ENCODE results near the gene GPALPP1. TPM values are rescaled to one million over a fixed set of nuclear protein-coding genes. Genes with fewer than 3 reads are reported as not detected.
"Not testable (repeated sequence)": the region's sequence is repeated elsewhere in the genome, so short reads cannot be mapped to it uniquely, and the experiment has no call there.

The GPALPP1 gene
- total RNA-seq, 4 donors from 2014 or later: 12.1 to 30.3 (median 22.0) TPM

DNA sequence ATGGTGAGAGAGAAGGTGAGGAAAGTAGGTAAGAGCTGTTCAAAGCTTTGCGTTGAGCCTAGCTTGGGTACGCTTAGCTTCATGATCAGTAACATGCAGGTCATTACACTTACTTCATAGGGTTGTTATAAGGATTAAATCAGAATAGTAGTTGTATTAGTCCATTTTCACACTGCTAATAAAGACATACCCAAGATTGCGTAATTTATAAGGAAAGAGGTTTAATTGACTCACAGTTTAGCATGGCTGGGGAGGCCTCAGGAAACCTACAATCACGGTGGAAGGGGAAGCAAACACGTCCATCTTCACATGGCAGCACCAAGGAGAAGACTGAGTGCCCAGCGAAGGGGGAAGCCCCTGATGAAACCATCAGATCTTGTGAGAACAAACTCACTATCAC lies 21.9 kb downstream of the GPALPP1 start:
- DNase-seq: no peak
- Histone ChIP-seq H3K4me1 (peaks cover 0 to 15% (median 6%) of the 10 kb centered on the region in 4 donors), H3K36me3 (peaks cover 0 to 39% (median 8%) of the 10 kb centered on the region in 4 donors), H3K9me3 (no peaks in the 10 kb centered on the region), H3K27ac (no peak overlapping the region), H3K27me3 (no peaks in the 10 kb centered on the region), H3K4me3 (no peak overlapping the region)
- 92% methylated on average over 5 to 6 of the region's 6 CpGs for WGBS, 2 donors (ENCODE audit: low coverage in 1 of 2)
- intact Hi-C loops (cut with DNase I; ENCODE audit: low total_unique reads) (no loop called here), in situ Hi-C loops (cut with MboI; ENCODE audit: low pct_ligation_motif_present in 1 of 4, low pct_unique_long_range_greater_than_20kb in 1 of 4, low sequenced_read_pairs in 3 of 4) (no loop called here)
- TF ChIP-seq EP300 (IDR thresholded peaks at IDR 0.05; ENCODE audit: low read depth) (no peak), POLR2AphosphoS5 (IDR thresholded peaks at IDR 0.05) (no peak), POLR2A (IDR thresholded peaks at IDR 0.05) (no peak)
- TF ChIP-seq, protein P1, sequence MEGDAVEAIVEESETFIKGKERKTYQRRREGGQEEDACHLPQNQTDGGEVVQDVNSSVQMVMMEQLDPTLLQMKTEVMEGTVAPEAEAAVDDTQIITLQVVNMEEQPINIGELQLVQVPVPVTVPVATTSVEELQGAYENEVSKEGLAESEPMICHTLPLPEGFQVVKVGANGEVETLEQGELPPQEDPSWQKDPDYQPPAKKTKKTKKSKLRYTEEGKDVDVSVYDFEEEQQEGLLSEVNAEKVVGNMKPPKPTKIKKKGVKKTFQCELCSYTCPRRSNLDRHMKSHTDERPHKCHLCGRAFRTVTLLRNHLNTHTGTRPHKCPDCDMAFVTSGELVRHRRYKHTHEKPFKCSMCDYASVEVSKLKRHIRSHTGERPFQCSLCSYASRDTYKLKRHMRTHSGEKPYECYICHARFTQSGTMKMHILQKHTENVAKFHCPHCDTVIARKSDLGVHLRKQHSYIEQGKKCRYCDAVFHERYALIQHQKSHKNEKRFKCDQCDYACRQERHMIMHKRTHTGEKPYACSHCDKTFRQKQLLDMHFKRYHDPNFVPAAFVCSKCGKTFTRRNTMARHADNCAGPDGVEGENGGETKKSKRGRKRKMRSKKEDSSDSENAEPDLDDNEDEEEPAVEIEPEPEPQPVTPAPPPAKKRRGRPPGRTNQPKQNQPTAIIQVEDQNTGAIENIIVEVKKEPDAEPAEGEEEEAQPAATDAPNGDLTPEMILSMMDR (IDR thresholded peaks at IDR 0.05): no peak

DNA sequence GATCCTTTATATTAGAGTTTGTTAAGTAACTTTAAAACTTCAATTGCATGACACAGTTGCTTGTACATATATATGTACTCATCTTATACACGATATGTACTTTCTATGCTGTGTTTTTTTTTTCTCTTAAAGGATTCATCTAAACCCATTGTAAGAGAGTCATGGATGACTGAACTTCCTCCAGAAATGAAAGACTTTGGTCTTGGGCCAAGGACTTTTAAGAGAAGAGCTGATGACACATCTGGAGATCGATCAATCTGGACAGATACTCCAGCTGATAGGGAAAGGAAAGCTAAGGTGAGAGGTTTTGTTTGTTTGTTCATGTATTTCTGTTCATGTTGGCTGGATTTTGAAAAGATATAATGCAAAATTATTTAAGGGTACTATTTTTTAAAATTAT lies 26.0 kb downstream of the GPALPP1 start:
- 89 to 96% methylated on average over 2 of the region's 2 CpGs for WGBS, 2 donors (ENCODE audit: low coverage in 1 of 2)
- Histone ChIP-seq H3K4me1 (no peaks in the 10 kb centered on the region), H3K27ac (no peak overlapping the region), H3K27me3 (no peaks in the 10 kb centered on the region), H3K36me3 (peaks cover 0 to 49% (median 13%) of the 10 kb centered on the region in 4 donors), H3K4me3 (no peak overlapping the region), H3K9me3 (no peaks in the 10 kb centered on the region)
- intact Hi-C loops (cut with DNase I; ENCODE audit: low total_unique reads): no loop called here
- no peak for DNase-seq
- in situ Hi-C loops (cut with MboI; ENCODE audit: low pct_ligation_motif_present in 1 of 4, low pct_unique_long_range_greater_than_20kb in 1 of 4, low sequenced_read_pairs in 3 of 4): no loop called here
- TF ChIP-seq, protein P1 (IDR thresholded peaks at IDR 0.05): no peak
- TF ChIP-seq POLR2A (IDR thresholded peaks at IDR 0.05): no peak
- no peak for TF ChIP-seq POLR2AphosphoS5 (IDR thresholded peaks at IDR 0.05)
- TF ChIP-seq EP300 (IDR thresholded peaks at IDR 0.05; ENCODE audit: low read depth): no peak

DNA sequence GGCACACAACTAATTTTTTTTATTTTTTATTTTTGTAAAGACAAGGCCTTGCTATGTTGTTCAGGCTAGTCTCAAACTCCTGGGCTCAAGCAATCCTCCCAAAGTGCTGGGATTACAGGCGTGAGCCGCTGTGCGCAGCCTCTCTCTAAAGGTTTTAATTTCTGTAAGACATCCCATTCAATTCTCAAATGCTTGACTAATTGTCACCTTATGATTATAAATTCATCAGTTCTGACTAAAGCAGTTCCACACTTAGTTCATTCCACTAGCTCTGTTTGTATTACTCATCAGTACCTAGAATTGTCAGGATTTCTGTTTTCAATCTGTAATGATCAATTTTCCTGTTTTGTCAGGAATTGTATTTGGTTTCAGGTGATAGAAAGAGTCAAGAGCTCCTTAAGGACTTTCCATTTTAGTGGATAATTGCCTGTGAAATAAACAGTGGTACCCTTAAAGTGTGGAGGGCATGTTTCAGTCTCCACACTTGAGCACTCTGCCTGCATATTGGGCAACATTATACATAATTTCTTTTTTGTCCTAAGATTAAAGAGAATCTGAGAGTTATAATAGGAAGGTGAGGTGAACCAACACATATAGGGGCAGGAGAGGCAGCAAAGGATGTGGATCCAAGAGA lies 27.6 kb downstream of the GPALPP1 start:
- no peak for TF ChIP-seq EP300 (IDR thresholded peaks at IDR 0.05; ENCODE audit: low read depth)
- TF ChIP-seq POLR2A (IDR thresholded peaks at IDR 0.05): no peak
- TF ChIP-seq POLR2AphosphoS5 (IDR thresholded peaks at IDR 0.05): no peak
- TF ChIP-seq, protein P1 (IDR thresholded peaks at IDR 0.05): no peak
- intact Hi-C loops (cut with DNase I; ENCODE audit: low total_unique reads) (no loop called here), in situ Hi-C loops (cut with MboI; ENCODE audit: low pct_ligation_motif_present in 1 of 4, low pct_unique_long_range_greater_than_20kb in 1 of 4, low sequenced_read_pairs in 3 of 4) (no loop called here)
- no peak for DNase-seq
- WGBS, 2 donors (ENCODE audit: low coverage in 1 of 2): 95 to 97% methylated on average over 3 of the region's 3 CpGs
- Histone ChIP-seq H3K27ac (no peak overlapping the region), H3K27me3 (no peaks in the 10 kb centered on the region), H3K4me1 (no peaks in the 10 kb centered on the region), H3K4me3 (no peak overlapping the region), H3K9me3 (no peaks in the 10 kb centered on the region), H3K36me3 (peaks cover 0 to 47% (median 20%) of the 10 kb centered on the region in 4 donors)

DNA sequence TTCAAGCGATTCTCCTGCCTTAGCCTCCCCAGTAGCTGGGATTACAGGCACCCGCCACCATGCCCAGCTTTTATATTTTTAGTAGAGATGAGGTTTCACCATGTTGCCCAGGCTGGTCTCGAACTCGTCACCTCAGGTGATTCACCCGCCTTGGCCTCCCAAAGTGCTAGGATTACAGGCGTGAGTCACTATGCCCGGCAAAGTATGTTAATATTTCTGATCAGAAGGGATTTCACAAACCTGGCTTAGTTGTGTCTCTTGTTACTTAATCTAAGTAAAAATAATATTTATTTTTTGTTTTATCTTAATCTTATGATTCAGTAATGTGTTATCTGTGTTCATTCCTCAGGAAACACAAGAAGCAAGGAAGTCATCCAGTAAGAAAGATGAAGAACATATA lies 30.6 kb downstream of the GPALPP1 start:
- H3K27me3 ChIP-seq; H3K9me3 ChIP-seq; intact Hi-C loops (cut with DNase I; ENCODE audit: low total_unique reads); H3K27ac ChIP-seq; H3K4me3 ChIP-seq; in situ Hi-C loops (cut with MboI; ENCODE audit: low pct_ligation_motif_present in 1 of 4, low pct_unique_long_range_greater_than_20kb in 1 of 4, low sequenced_read_pairs in 3 of 4); H3K4me1 ChIP-seq; DNase-seq: not testable (repeated sequence)
- WGBS, 2 donors (ENCODE audit: low coverage in 1 of 2): 97 to 100% methylated on average over 3 to 7 of the region's 7 CpGs
- H3K36me3 ChIP-seq: peaks cover 0 to 44% (median 20%) of the 10 kb centered on the region in 4 donors

DNA sequence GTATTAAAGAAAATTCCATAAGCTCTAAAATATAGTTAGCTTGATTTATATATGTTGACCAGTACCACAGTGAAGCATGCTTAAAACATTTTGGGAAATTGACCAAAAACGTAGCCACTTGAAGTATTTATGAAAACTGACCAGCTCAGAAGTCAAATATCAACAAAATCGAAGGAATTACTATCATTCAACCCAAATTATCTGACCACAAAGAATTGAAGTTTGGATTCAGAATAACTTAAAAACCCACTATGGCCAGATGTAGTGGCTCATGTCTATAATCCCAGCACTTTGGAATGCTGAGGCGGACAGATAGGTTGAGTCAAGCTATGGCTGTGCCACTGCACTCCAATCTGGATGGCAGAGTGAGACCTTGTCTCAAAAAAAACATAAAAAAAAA lies 31.9 kb downstream of the GPALPP1 start:
- TF ChIP-seq POLR2AphosphoS5 (IDR thresholded peaks at IDR 0.05) (no peak), EP300 (IDR thresholded peaks at IDR 0.05; ENCODE audit: low read depth) (no peak), POLR2A (IDR thresholded peaks at IDR 0.05) (no peak)
- TF ChIP-seq, protein P1 (IDR thresholded peaks at IDR 0.05): no peak
- Histone ChIP-seq H3K27me3 (no peaks in the 10 kb centered on the region), H3K9me3 (no peaks in the 10 kb centered on the region), H3K4me1 (no peaks in the 10 kb centered on the region), H3K27ac (no peak overlapping the region), H3K4me3 (no peak overlapping the region), H3K36me3 (peaks cover 0 to 32% (median 15%) of the 10 kb centered on the region in 4 donors)
- no peak for DNase-seq
- WGBS, 2 donors (ENCODE audit: low coverage in 1 of 2): 83 to 93% methylated on average over 3 of the region's 3 CpGs
- intact Hi-C loops (cut with DNase I; ENCODE audit: low total_unique reads): no loop called here
- in situ Hi-C loops (cut with MboI; ENCODE audit: low pct_ligation_motif_present in 1 of 4, low pct_unique_long_range_greater_than_20kb in 1 of 4, low sequenced_read_pairs in 3 of 4): no loop called here

Measured in transverse colon (tissue), 4 donors.